GM12891 (cell line): ENCODE measurements around the gene LMX1A.

Source experiments
- PAX5 ChIP-seq: IDR thresholded peaks from 2 replicates; pipeline ENCODE4 v1.6.1; 2011; ENCODE audit warnings: low read length, moderate library complexity, mild to moderate bottlenecking; ENCODE audit not compliant: insufficient read depth, severe bottlenecking
- POLR2A ChIP-seq: IDR thresholded peaks from 2 replicates; pipeline ENCODE4 v1.6.1; 2011; ENCODE audit warnings: low read depth, low read length, control low read depth
- POLR2AphosphoS5 ChIP-seq: IDR thresholded peaks from 2 replicates; pipeline ENCODE4 v1.6.1; 2011; ENCODE audit warnings: low read depth, low read length, control low read depth
- TAF1 ChIP-seq: IDR thresholded peaks from 2 replicates; pipeline ENCODE4 v1.6.1; 2011; ENCODE audit warnings: low read depth, low read length, control low read depth

DNA sequence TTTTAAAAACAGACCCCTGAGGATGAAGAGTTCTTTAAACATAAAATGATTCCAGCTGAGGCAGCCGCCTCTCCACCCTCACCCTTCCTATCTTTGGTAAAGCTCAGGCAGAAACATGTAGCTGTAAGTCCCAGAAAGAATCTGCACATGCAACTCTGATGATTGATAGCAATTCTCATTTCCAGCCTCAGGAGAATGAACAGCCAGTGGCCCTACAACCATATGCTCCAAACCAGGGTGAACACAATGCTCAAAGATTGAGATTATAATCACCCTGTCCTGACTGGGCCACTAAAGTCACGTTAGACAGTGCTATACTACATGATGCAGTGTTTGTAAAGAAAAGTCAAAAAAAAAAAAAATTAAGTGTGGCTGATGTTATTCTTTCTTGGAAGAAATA, 80.2 kb downstream of the LMX1A start:
- TF ChIP-seq PAX5 (no peak), POLR2A (no peak), TAF1 (no peak), POLR2AphosphoS5 (no peak)
